Activated CD4-positive, CD25-positive, alpha-beta regulatory T cell treated with anti-CD3 and anti-CD28 coated beads, Interleukin-2, amount 50 U/mL, for 16 hours (primary cell): ENCODE results near the gene SRRT.

Experiments used
- DNase-seq: peaks from one replicate; pipeline ENCODE4 v3.0.0-alpha.2; 2020; ENCODE audit warnings: low read depth, low spot score

SRRT gene

GRCh38 chr7:100882201-100882600 is 7.3 kb downstream of the SRRT start:
- DNase-seq: no peak

DNA sequence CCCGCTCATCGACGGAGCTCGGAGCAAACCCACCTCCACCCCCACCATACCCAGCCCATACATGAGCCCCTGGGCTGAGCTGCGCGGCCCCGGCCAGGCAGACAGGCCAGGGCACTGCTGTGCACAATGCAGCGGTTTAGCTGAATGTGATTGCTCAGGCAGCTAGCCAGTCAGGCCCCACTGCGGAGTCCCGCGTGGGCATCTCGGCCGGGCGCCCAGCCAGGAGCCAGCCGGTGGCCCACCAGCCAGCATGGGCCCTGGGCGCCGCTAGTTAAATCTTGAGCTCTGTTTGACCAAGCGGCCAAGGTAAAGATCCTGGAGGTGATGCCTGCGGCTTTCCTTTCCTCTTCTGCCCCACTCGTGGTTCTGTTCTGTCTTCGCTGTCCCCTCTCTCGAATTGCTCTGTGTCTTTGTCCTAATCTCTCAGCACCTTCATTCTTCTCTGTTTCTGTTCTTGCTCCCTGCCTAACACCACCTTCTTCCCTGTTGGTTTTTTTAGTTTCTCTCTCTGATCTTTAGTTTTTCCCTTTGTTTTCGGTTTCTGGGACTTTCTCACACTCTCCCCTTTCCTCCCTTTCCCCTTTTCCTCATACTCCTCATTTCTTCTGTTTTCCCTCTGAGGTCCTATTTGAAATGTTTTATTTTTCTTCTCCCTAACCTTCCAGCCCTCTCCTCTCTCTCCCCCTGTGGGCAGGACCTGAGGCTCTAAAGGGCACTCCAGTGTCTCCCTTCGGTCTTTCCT is 8.1 kb downstream of the SRRT start:
- DNase-seq: no peak

DNA sequence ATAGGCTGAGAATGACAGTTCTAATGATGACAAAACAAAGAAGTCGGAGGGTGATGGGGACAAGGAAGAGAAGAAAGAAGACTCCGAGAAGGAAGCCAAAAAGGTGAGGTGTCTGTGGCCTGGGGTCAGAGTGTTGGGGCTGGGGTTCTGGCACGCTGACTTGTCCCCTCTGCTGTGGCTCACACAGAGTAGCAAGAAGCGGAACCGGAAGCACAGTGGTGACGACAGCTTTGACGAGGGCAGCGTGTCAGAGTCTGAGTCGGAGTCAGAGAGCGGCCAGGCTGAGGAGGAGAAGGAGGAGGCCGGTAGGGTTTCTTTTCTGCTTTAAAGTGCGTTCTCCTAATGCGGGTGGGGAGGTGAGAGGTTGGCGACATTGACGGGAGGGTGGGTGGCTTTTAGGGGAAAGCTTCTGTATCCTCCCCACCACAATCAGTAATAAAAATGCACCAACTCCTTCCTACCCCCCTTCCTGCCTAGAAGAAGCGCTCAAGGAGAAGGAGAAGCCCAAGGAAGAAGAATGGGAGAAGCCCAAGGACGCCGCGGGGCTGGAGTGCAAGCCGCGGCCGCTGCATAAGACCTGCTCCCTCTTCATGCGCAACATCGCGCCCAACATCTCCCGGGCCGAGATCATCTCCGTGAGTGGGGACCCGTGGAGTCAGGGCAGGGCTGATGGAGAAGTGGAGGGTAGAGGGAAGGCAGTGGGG is 10.0 kb downstream of the SRRT start:
- no peak for DNase-seq

DNA sequence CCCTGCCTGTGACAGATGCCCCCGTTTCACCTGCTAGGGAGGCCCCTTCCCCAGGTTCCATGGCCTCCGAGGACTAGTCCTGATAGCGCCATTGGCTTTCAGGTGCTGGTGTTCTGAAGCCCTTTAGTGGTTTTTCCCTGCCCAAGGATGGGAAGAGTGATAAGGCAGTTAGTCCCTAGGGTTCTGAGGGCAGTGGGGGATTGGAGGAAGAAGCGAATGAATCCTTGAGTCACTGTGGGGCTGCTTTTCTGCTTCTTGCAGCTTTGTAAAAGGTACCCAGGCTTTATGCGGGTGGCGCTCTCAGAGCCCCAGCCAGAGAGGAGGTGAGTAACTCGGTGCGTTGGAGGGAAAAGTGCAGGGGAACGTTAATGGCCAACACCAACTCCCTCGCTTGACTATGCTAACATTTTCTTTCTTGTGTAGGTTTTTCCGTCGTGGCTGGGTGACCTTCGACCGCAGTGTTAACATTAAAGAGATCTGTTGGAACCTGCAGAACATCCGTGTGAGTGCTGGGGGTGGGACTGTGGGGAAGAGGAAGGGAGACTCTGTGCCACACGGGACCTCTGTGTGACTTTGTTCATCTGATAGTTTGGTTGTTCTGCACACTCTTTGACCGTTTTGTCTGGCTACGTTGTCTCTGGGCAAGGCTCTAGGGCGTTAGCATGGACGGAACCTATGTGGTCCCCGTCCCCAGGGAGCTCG is 10.7 kb downstream of the SRRT start:
- DNase-seq: no peak

DNA sequence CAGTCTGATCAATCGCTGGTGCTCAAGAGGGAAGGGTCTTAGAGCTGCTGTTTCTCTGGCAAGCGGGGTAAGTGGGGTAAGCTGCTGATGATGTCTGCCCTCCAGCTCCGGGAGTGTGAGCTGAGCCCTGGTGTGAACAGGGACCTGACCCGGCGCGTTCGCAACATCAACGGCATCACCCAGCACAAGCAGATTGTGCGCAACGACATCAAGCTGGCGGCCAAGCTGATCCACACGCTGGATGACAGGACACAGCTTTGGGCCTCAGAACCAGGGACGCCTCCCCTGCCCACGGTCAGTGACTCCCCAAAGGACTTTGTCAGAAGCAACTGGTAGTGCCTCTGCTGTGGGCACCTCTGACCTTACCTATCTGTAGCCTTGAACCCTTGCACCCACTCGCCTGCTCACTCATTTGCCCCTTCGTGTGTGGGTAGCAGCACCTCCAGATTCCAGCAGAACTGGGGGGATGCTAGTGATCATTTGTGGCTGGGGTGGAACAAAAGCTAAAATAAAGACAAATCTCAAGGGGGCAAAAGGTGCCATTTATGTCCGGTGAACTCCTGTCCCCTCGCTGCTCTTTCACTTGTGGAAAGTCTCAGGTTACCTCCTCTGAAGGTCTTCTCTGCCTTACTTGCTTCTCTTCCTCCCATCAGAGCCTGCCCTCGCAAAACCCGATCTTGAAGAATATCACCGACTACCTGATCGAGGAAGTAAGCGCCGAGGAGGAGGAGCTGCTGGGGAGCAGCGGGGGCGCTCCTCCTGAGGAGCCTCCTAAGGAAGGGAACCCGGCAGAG is 11.4 kb downstream of the SRRT start:
- no peak for DNase-seq

DNA sequence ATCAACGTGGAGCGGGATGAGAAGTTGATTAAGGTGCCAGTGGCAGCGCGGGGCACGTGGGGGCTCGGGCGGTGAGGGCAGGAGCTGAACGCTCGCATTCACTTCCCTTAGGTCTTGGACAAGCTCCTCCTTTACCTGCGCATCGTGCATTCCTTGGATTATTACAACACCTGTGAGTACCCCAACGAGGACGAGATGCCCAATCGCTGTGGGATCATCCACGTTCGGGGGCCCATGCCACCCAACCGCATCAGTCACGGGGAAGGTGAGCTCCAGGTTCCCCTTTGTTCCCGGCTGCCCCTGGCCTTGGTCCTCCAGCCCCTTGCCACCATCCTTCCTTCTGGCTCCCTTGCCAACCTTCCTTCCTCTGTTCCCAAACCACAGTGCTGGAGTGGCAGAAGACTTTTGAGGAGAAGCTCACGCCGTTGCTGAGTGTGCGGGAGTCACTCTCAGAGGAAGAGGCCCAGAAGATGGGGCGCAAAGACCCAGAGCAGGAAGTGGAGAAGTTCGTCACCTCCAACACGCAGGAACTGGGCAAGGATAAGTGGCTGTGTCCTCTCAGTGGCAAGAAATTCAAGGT is 12.1 kb downstream of the SRRT start:
- no peak for DNase-seq

DNA sequence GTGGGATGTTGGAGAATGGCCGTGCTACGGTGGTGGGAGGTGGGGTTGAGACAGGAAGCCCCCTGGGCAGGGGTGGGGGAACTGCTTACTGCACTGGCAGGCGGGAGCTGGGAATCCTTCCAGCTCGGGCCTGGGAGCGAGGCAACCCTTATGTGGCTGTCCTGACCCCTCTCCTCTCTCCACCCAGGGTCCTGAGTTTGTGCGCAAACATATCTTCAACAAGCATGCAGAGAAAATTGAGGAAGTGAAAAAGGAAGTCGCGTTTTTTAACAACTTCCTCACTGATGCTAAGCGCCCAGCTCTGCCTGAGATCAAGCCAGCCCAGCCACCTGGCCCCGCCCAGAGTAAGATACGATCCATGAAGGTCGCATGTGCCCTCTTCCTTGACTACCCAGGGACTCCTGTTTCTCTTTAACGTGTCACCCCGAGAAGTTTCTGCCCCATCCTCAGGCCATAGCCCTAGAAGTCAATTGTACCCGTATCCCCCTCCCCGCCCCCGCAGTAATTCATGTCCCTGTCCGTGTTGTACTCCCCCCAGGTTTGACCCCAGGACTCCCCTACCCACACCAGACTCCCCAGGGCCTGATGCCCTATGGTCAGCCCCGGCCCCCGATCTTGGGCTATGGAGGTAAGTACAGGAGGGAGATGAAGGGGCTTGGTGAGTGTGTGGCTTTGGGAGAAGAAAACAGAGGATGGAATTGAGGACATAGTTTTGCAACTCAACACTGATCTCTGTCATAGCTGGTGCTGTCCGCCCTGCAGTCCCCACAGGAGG is 12.8 kb downstream of the SRRT start:
- no peak for DNase-seq

GRCh38 chr7:100888291-100888987 is 13.5 kb downstream of the SRRT start:
- DNase-seq: no peak

DNA sequence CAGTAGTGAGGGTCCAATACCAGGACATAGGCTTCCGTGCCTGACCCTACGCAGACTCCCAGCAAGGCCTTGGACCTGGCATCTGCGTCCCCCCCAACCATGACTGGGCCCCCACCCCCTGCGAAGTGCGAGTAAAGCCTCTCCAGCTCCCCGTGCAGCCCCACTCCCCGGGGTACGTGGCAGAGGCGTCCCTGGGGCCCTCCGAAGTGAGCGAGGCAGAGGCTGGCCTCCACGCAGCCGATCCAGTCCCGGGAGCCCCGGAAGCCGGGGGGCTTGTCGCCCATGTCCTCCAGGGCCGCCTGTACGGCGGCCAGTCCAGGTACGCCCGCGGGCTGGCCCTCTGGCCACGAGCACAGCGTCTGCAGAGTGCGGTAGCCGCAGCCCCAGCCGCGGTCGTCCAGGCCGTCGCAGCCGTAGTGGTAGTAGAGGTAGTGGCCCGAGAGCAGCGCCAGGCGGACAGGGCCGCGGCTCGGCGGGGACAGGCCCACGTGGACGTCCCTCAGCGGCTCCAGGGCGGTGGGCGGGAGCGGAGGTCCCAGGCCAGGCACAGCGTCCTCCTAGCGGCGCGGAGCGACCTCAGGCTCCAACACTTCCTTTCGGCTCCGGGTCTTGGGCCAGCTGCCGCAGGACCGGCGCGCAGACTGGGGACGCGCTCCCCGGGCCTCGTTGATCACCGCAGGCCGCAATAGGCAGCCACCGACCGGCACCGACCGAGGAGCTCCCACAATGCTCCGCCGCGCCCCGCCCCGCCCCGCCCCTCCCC is 14.3 kb downstream of the SRRT start, which contains the start of gene UFSP1:
TSS of gene UFSP1 (minus strand) at position 728 of the 763 bp plus-strand sequence. CDS start at position 284, 444 bp downstream.
- no peak for DNase-seq

- no peak for DNase-seq
Observed at GRCh38 chr7:100890653-100891567, 16.0 kb downstream of the SRRT start.

DNA sequence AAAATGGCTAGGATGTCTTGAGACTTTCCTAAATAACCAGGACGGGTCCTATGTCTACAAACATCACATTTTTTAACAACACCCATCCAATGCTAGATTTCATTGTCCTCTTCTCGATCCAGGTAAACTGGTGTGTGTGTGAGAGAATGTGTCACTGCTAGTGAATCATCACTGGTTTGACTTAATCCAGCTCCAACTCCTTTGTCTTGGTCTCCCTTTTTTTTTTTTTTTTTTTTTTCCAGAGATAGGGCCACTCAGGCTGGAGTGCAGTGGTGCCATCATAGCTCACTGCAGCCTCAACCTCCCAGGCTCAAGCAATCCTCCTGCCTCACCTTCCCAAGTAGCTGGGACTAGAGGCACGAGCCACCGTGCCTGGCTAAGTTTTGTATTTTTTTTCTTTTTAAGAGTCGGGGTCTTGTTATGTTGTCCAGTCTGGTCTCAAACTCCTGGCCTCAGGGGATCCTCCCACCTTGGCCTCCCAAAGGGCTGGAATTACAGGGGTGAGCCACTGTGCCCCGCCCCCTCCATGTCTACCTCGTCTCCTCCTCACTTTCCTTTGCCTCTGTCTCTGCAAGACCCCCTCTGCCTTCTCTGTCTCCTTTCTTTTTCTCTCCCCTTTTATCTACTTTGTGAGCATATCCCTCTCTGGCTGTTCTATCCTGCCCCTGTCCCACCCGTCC is 16.8 kb downstream of the SRRT start:
- no peak for DNase-seq

- DNase-seq: no peak
Observed at GRCh38 chr7:100892364-100893317, 17.7 kb downstream of the SRRT start.

- no peak for DNase-seq
Observed at GRCh38 chr7:100893318-100893895, 18.5 kb downstream of the SRRT start.

- DNase-seq: no peak
Observed at GRCh38 chr7:100893910-100894721, 19.2 kb downstream of the SRRT start.
